HG02623 (cell line): ENCODE measurements around the gene AANAT.
A peak's percentile ranks its signal among the peaks of the same experiment; 100 is the strongest.

Source experiments
- ATAC-seq: cut with Tn5 transposase; IDR thresholded peaks from one replicate; pipeline ENCODE4 v1.9.1; 2021; ENCODE audit warnings: moderate library complexity; ENCODE audit not compliant: unreplicated experiment

The AANAT gene

DNA sequence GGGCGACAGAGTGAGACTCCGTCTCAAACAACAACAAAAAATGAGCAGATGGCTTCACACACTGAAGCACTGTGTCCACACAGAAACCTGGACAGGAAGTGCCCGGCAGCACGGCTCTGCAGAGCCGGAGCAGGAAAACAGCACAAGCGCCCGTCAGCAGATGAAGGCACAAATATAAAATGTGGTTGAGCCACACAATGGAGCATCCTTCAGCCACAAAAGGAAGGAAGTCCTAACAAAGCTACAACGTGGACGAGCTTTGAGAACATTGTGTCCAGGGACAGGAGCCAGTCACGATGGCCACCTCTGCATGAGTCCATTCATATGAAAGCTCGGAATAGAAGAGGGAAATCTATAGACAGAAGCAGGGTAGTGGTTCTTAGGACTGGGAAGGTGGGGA lies 18.2 kb downstream of the AANAT start:
- ATAC-seq = no peak

DNA sequence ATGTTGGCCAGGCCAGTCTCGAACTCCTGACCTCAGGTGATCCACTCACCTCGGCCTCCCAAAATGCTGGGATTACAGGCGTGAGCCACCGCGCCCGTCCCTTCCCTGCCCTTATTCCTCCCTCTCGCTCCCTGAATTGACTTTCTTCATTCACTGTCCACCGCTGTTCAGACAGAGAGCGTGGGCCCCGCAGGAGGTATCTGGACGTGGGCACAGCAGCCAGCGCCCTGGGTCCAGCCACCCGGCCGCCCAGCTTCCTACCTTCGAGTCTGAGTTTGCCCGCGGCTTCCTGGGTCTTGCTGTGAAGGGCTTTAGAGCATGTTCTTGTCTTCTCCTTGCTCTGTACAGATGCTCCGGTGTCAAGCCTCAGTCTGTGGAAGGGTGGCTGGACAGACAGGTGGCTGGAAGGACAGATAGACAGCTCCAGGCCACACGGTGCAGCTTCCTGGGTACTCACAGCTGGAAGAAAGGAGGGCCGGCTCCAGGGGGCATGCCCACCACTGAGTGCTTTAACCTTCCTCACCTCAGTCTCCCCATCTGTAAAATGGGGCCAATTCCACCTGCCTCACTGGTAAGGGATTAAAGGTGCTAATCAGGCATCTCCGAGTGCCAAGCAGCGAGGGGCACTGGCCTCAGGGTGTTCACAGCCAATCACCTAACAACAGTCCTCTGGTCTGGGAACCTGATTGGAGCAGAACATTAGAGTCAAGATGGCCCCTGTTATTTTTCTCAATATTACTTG lies 20.2 kb downstream of the AANAT start:
- ATAC-seq = no peak

DNA sequence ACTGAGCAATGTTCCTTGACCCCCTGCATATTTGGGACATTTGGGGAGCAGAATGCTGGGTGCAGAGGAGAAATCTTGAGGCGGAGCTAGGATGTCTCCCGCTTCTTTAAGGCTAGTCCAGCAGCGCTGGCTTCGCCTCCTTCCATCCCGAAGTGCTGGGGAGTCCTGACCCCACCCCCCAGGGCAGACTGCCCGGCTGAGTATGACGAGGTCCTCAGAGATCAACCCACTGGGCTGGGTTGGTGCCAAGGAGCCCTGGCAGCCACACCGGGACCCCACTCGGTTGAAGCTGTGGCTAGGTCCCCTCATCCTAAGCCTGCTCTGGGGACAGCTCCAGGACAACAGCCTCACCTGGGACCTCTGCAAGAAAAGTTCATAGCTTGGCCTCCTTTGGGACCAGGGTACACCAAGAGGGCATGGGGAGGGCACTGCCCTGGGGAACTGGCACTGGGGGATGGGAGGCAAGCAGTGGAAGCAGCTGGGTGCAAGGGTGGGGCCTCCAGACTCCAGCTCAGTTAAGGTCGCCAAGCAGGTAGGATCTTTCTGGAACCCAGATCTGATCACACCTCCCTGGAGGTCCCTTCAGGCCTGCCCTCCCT lies 22.8 kb downstream of the AANAT start:
- ATAC-seq = no peak

DNA sequence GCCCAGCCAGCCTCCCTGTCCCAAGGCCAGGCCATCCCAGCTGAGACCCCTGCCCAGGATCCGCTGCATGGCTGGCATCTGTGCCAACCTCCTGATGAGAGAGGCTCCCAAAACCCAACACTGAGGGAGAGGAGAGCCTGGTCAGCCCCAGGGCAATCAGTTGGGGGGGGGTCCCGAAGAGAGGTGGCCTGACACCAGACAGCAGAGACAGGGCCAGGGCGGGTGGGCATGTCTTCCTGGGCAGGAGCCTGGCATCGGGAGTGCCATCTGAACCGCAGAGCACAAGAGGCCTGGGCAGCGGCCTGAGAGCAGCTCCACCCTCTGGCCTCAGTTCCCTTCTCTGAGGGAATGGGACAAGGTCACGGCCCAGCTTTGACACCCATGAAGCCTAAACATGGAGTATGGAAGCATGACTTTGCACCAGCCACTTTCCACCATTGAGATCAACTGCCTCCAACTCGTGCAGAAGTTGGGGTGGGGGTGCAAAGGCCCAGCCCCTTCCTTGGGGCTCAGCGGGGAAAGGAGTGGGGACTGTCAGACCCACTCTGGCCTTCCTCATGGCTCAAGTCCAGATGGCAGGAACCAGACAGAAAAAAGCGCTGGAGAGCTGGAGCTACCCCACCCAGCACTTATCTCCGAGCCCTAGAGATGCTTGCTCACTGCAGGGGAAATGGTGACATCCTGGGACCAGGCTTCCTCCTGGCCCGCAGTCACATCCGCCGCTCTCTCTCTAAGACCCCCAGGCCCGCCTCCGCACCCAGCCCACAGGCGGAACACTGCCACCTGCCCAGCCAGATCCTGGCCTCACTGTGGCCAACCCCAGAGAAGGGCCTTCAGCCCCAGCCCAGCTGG lies 24.1 kb downstream of the AANAT start:
- ATAC-seq = peak; percentile 3

DNA sequence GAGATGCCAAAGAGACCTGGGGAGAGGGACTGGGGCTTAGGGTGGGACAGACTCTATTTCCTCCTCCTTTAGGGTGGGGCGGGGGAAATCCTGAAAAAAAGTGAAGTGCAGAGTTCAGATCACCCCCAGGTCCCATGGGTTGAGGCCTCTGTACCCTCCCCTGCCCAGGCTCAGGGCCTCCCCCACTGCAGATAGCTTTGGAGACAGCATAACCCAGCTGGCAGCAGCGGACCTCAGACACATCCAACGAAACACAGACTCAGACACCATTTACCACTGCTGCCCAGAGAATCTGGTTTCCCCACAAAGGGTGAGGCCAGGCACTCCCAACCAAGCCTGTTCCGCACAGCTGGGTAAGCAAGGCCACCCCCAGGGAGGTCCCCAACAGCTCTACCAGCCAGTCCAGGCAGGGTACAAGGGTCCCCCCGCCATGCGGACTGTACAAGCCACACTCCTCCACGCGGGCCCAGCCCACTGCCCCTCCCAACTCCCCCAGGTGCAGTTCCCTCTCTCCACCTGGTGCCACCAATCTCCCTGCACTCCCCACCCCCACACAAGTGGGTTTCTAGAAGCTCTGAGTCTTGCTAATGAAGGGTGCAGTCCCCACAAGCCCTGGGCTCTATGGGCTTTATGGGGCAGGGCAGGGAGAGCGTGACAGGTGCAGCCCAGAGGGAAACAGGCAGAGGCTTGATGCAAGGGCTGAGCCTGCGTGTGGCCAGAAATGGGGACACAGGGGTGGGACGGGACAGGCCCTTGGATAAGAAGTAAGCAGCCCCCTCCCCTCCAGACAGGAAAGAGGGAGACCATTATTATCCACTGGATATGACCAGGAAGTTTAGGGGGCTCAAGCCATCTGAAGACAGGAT lies 25.0 kb downstream of the AANAT start:
- ATAC-seq = peak; percentile 33

- ATAC-seq = peak; percentile 35
These were observed 25.6 kb downstream of the AANAT start for GRCh38 chr17:76492989-76493501.

DNA sequence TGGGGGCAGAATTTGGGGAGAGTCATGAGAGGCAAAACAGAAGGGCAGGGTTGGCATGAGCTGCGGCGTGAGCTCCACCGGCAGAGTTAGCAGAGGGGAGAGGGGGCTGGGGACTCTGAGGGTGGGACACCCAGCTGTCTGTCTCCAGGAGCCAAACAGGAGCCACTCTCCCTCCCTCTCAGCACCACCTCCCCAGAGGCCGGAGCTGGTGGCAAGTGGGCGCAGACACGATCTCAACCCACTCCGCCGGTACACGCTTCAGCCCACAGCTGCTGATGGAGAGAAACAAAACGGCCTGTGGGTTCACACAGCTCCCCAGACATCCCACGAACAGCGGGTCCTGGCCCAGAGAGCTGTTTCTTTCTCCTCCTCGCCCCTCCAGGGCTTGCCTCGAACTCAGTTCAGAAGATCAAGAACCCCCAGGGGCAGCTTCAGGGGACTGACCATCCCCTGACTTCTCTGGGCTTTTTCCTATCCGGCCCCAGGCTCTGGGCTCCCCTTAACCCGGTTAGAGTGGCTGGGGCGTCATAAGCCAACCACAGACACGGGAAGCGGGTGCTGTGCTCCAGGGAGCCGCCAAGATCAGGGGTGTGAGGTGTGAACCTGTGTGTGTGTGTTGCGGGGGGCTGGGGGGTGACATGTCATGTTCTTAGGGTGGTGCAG lies 26.2 kb downstream of the AANAT start:
- ATAC-seq = no peak

DNA sequence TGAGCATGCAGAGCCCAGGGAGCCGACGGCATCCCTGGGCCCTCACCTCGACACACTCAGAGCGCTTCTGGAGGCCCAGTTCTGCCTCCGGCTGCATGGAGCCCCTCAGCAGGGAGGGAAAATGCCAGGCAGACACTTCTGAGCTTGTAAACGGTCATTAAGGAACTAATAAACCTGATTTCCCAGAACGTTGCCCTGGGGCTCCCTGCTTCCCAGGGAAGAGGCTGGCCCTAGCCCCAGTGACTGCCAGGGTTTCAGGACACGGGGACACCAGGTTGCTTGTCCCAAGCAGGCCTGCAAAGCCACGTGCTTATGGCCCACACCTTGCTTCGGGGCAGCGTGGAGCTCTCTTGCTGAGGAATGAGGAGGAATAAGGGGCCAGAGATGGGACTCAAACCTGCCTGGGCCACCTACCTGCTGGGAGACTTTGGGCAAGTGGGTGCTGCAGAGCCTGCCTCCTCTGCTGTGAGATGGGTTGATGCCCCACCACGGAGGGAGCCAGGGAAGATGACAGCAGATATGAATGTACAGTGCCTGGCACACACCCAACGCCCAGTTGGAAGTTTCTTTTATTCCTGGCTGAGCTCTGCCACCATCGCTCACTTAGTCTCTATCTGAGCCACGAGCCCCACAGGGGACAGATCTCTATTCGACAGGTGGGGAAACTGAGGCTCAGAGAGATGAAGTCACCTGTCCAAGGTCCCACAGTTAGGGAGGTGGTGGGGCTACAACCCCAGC lies 28.4 kb downstream of the AANAT start:
- no peak for ATAC-seq

GRCh38 chr17:76496464-76496863 lies 29.1 kb downstream of the AANAT start:
- ATAC-seq = no peak

DNA sequence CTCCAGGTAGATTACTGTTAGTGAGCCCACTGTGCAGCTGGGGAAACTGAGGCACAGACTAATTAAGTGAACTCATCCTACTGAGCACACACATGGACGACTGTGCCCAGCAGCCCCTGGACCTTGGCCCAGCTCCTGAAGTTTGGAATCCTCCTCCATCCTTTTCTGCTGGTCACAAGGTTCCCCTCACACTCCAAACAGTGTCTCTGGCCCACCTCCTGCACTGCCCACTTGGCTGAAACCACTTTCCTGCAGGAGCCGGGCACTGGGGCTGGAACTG lies 30.2 kb downstream of the AANAT start:
- no peak for ATAC-seq

DNA sequence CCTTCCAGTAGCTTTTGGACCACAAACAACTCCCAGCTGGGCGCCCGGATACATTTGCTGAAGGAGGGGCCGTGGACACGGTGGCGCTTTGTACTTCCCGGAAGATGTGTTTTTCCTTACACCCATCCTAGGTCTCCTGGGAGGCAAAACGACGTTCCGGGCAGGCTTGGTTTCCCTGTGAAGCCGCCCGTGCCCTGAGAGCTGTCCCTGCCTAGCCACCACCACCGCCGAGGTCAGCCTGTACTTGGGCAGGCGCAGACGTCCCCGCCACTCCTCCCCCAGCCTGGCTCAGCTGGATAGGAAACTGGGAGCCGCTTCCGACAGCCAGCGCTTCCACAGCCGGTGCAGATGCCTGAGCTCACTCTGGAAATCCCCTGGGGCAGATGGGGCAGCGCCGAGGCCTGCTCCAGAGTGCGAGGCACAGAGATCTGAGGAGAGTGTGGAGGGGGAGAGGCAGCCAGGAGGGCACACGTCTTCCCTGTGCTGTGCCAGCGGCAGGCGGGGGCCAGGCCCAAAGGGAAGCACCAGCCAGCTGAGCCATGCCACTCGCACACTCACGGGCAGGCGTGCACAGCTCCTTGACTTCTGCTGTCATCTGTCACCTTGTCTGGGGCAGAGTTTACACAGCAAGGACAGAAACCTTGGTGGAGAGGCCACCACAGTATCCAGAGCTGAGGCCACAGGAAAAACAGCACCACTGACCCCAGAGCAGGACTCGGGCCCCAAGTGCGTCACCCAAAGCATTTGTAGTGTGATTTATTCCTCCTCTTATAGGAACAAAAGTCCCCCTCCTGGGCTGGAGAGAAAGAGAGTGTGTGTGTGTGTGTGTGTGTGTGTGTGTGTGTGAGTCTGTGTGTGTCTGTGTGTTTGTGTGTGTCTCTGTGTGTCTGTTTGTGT lies 30.8 kb downstream of the AANAT start:
- no peak for ATAC-seq

GRCh38 chr17:76498876-76499251 lies 31.5 kb downstream of the AANAT start:
- ATAC-seq = no peak

- ATAC-seq = no peak
These were observed 31.9 kb downstream of the AANAT start for GRCh38 chr17:76499267-76499667.

- ATAC-seq = no peak
These were observed 32.8 kb downstream of the AANAT start for GRCh38 chr17:76500074-76500746.

DNA sequence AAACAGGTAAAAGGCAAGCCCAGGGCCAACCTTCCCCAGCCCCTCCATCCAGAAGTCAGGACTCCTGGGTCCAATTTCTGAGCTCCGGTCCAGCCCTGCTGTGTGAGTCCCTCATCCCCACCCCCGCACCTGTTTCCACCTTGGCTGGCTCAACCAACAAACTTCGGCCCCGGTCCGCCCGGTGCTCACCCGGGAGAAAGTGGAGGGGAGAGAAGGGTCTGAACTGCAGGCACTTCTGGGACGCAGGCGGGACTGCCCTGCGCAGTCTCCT lies 33.3 kb downstream of the AANAT start:
- peak; percentile 9 for ATAC-seq

GRCh38 chr17:76501018-76501826 lies 33.8 kb downstream of the AANAT start, which contains the start of gene RHBDF2:
TSS of gene RHBDF2 (minus strand) at chr17:76501423. CDS start at chr17:76481524, 19,899 bp downstream.
- ATAC-seq = peak; percentile 64

DNA sequence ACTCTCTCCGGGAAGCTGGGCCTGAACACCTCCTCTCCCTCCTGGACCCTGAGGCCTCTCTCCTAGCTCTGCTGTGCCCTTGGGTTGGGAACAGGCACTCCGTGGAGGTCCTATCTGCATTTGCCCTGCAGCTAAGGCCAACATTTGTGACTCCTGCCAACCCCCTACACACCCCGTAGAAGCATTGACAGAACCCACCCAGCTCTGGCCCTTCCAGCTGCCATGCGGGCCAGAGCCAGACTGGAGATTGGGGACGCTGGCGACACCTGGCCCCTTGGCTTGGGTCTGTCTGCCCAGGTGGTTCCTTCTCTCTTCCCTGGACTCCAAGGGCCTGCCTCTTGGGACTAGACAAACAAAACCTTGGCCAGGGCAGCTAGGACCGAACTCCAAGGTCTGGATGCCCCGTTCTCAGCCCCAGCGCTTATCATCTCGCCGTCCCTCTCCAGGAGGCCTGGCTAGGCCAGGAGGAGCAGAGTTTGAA lies 34.5 kb downstream of the AANAT start:
- ATAC-seq = no peak
